Neural cell (in vitro differentiated cells): ENCODE data around the gene NFX1. TPM values are rescaled to one million over a fixed set of nuclear protein-coding genes. Genes with fewer than 3 reads are reported as not detected.
A peak's percentile ranks its signal among the peaks of the same experiment; 100 is the strongest.

ENCODE experiments used
- H2AFZ ChIP-seq: fragments of 200-600, 300-800 bp; sonication (generic), shearing (Covaris generic); 2 replicates; pipeline ENCODE4 v1.6.0; 2014; ENCODE audit warnings: low read depth, mild to moderate bottlenecking, antibody characterized with exemption, low read length, moderate library complexity
- H3F3A ChIP-seq: fragments of 200-600 bp; shearing (Covaris generic); 2 replicates; pipeline ENCODE4 v1.6.1; 2016; ENCODE audit warnings: mild to moderate bottlenecking, moderate library complexity, mixed read lengths, antibody characterized with exemption, low read length; ENCODE audit not compliant: insufficient read depth, poor library complexity, severe bottlenecking
- H3K27ac ChIP-seq: fragments of 200-600, 300-800 bp; sonication (generic), shearing (Covaris generic); 2 replicates; pipeline ENCODE4 v1.5.1; 2014; ENCODE audit warnings: mild to moderate bottlenecking, low read length, moderate library complexity
- H3K27me3 ChIP-seq: fragments of 300-800, 200-600 bp; sonication (generic), shearing (Covaris generic); 2 replicates; pipeline ENCODE4 v1.6.0; 2014; ENCODE audit warnings: mild to moderate bottlenecking, low read depth, low read length, moderate library complexity; ENCODE audit not compliant: insufficient read depth
- H3K36me3 ChIP-seq: fragments of 300-800, 200-600 bp; sonication (generic), shearing (Covaris generic); 2 replicates; pipeline ENCODE4 v1.5.1; 2014; ENCODE audit warnings: mild to moderate bottlenecking, antibody characterized with exemption, low read length, moderate library complexity; ENCODE audit not compliant: insufficient read depth
- H3K4me2 ChIP-seq: fragments of 300-800, 200-600 bp; sonication (generic), shearing (Covaris generic); 2 replicates; pipeline ENCODE4 v1.6.0; 2014; ENCODE audit warnings: mild to moderate bottlenecking, low read length
- H3K4me3 ChIP-seq: fragments of 300-800, 200-600 bp; sonication (generic), shearing (Covaris generic); 2 replicates; pipeline ENCODE4 v1.5.1; 2014; ENCODE audit warnings: mild to moderate bottlenecking, low read length, moderate library complexity
- H3K79me2 ChIP-seq: fragments of 200-600 bp; shearing (Covaris generic); replicated peaks from 2 replicates; pipeline ENCODE4 v1.6.0; 2014; ENCODE audit warnings: mild to moderate bottlenecking, low read length, moderate library complexity; ENCODE audit not compliant: insufficient read depth
- H3K9ac ChIP-seq: fragments of 300-800, 200-600 bp; sonication (generic), shearing (Covaris generic); 2 replicates; pipeline ENCODE4 v1.6.1; 2016; ENCODE audit warnings: mild to moderate bottlenecking, low read length, mixed read lengths
- H3K9me2 ChIP-seq: fragments of 200-600 bp; shearing (Covaris generic); 2 replicates; pipeline ENCODE4 v1.6.1; 2016; ENCODE audit warnings: mild to moderate bottlenecking, low read length, mixed read lengths; ENCODE audit not compliant: insufficient read depth
- H3K9me3 ChIP-seq: fragments of 200-600, 300-800 bp; sonication (generic), shearing (Covaris generic); 2 replicates; pipeline ENCODE4 v1.6.1; 2016; ENCODE audit warnings: mild to moderate bottlenecking, mixed run types, low read length, moderate library complexity, mixed read lengths
- H4K20me1 ChIP-seq: fragments of 200-600 bp; shearing (Covaris generic); 2 replicates; pipeline ENCODE4 v1.6.1; 2016; ENCODE audit warnings: mild to moderate bottlenecking, mixed run types; ENCODE audit not compliant: insufficient read depth
- CTCF ChIP-seq: fragments of 450-650 bp; IDR thresholded peaks from 2 replicates; pipeline ENCODE4 v1.5.1; 2014; ENCODE audit warnings: antibody characterized with exemption, mild to moderate bottlenecking, moderate library complexity; ENCODE audit not compliant: poor library complexity, severe bottlenecking
- MXI1 ChIP-seq: fragments of 450-650 bp; conservative IDR thresholded peaks from 2 replicates; pipeline ENCODE4 v1.6.1; 2014; ENCODE audit warnings: antibody characterized with exemption, mild to moderate bottlenecking; ENCODE audit not compliant: poor library complexity, severe bottlenecking
- RAD21 ChIP-seq: fragments of 450-650 bp; conservative IDR thresholded peaks from 2 replicates; pipeline ENCODE4 v1.6.1; 2014; ENCODE audit warnings: antibody characterized with exemption, mild to moderate bottlenecking, moderate library complexity
- SMC3 ChIP-seq: fragments of 450-650 bp; conservative IDR thresholded peaks from 2 replicates; pipeline ENCODE4 v1.6.1; 2014; ENCODE audit warnings: antibody characterized with exemption, mild to moderate bottlenecking, moderate library complexity; ENCODE audit not compliant: poor library complexity
- TAF1 ChIP-seq: IDR thresholded peaks from 2 replicates; pipeline ENCODE4 v1.6.1; 2012; ENCODE audit warnings: low read depth
- polyA plus RNA-seq: library from polyadenylated mRNA; depleted of rRNA; stranded (reverse); fragments of >200 nt; gene quantifications from 2 replicates; pipeline ENCODE4 v1.2.3, GENCODE V29; 2014
- TF ChIP-seq, protein P1 (sequence below): IDR thresholded peaks from 2 replicates; pipeline ENCODE4 v1.6.1; 2012; ENCODE audit warnings: borderline replicate concordance

The NFX1 gene
- polyA plus RNA-seq, 1 donor from 2014 or later = 14.7 TPM

DNA sequence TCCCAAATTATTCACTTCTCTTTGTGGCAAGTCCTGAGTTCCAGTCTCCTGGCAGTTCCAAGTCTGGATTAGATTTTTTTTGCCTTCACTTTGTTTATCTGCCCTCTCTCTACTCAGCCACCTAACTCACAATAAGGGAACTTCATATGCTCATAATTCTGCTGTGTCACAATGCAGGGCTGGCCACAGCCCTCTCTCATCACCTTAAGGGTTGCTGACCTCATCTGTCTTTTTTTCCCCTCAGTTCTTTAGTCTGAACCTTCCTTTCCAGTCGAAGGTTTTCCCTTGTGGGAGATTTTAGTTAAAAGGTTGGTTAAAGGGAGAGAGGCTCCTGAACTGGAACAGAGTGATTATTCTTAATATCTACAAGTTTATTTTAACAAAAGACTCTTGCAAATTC lies 29.9 kb upstream of the NFX1 start:
- H2AFZ ChIP-seq = no peak overlapping the region
- no peak overlapping the region for H3K9ac ChIP-seq
- H3K79me2 ChIP-seq = peaks cover 22% of the 10 kb centered on the region
- H3K27ac ChIP-seq = no peak overlapping the region
- no peak for TF ChIP-seq TAF1
- TF ChIP-seq, protein P1, sequence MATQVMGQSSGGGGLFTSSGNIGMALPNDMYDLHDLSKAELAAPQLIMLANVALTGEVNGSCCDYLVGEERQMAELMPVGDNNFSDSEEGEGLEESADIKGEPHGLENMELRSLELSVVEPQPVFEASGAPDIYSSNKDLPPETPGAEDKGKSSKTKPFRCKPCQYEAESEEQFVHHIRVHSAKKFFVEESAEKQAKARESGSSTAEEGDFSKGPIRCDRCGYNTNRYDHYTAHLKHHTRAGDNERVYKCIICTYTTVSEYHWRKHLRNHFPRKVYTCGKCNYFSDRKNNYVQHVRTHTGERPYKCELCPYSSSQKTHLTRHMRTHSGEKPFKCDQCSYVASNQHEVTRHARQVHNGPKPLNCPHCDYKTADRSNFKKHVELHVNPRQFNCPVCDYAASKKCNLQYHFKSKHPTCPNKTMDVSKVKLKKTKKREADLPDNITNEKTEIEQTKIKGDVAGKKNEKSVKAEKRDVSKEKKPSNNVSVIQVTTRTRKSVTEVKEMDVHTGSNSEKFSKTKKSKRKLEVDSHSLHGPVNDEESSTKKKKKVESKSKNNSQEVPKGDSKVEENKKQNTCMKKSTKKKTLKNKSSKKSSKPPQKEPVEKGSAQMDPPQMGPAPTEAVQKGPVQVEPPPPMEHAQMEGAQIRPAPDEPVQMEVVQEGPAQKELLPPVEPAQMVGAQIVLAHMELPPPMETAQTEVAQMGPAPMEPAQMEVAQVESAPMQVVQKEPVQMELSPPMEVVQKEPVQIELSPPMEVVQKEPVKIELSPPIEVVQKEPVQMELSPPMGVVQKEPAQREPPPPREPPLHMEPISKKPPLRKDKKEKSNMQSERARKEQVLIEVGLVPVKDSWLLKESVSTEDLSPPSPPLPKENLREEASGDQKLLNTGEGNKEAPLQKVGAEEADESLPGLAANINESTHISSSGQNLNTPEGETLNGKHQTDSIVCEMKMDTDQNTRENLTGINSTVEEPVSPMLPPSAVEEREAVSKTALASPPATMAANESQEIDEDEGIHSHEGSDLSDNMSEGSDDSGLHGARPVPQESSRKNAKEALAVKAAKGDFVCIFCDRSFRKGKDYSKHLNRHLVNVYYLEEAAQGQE = no peak
- no peaks in the 10 kb centered on the region for H4K20me1 ChIP-seq
- H3K9me2 ChIP-seq = no peaks in the 10 kb centered on the region
- no peaks in the 10 kb centered on the region for H3K27me3 ChIP-seq
- H3K36me3 ChIP-seq = peaks cover 18% of the 10 kb centered on the region
- H3F3A ChIP-seq = no peaks in the 10 kb centered on the region
- H3K4me2 ChIP-seq = no peak overlapping the region
- no peak overlapping the region for H3K4me3 ChIP-seq
- no peaks in the 10 kb centered on the region for H3K9me3 ChIP-seq

DNA sequence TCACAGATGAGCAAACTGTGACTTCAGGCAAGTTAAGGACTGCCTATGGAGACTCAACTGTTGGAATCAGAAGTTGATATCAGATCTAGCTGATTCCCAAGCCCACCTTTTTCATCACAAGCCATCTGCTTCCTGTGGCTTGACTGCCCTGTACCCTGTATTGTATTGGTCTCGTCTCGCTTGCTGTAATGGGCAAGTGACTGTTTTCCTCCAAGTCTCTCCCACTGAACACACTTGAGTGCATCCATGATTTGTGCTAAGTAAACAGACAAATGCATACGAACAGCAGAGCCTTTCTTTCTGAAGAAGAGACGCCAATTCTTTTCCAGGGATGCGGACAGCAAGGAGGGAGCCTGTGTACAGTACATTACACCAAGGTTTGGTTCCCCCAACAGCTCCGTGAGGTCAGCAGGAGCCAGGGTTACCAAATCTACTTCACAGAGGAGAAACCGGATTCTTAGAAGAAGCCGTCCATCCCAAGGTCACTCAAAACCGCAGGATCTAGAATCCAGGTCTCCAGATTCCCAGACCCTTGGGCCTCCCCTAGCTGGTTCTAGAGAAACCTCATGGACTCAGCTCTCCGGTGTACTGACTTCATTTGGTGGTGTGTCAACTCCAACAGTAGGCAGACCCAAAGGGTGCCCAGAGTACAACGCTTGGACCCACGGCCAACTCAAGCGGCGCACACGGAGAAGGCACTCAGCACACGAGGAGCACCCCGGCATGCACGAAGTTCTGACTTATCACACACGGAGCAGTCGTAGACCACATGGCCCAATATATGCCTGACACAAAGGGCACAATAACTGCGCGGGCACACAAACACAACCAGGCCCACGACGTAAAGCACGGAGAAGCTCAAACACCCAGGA lies 26.9 kb upstream of the NFX1 start:
- Histone ChIP-seq H3K9ac (peak overlapping the region; percentile 73), H3K27ac (peak overlapping the region; percentile 35), H3K36me3 (peaks cover 18% of the 10 kb centered on the region), H3K4me3 (peak overlapping the region; percentile 94), H3K4me2 (peak overlapping the region; percentile 83), H3K27me3 (no peaks in the 10 kb centered on the region), H3F3A (no peaks in the 10 kb centered on the region), H2AFZ (peak overlapping the region; percentile 71), H4K20me1 (no peaks in the 10 kb centered on the region), H3K9me2 (no peaks in the 10 kb centered on the region), H3K79me2 (peaks cover 27% of the 10 kb centered on the region), H3K9me3 (no peaks in the 10 kb centered on the region)
- no peak for TF ChIP-seq SMC3
- TF ChIP-seq MXI1 = peak; percentile 94
- TF ChIP-seq TAF1 = no peak
- TF ChIP-seq RAD21 = no peak
- no peak for TF ChIP-seq CTCF

DNA sequence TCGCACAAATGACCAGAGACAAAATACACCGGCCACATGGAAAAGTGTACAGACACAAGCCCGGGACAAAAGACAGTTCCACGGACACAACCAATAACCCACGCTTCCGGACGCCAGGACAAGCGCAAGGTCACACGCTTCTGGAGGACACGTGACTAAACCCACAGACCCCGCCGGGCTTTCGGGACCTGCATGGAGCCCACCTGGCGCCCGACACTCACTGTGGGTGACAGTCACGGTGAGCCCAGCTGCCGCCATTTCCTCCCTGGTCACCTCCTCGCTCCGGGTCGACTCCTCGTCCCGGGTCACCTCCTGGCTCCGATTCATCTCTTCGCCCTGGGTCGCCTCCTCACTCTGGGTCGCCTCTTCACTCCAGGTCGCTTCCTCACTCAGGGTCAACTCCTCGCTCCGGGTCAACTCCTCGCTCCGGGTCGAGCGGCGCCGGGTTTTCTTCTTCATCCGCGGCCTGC lies 26.3 kb upstream of the NFX1 start:
- no peaks in the 10 kb centered on the region for H3K9me3 ChIP-seq
- H3K27ac ChIP-seq = peak overlapping the region; percentile 35
- peaks cover 27% of the 10 kb centered on the region for H3K79me2 ChIP-seq
- peak overlapping the region; percentile 94 for H3K4me3 ChIP-seq
- peak overlapping the region; percentile 71 for H2AFZ ChIP-seq
- H3K36me3 ChIP-seq = peaks cover 18% of the 10 kb centered on the region
- TF ChIP-seq MXI1 (peak; percentile 87), RAD21 (no peak), TAF1 (peak; percentile 50)
- H4K20me1 ChIP-seq = no peaks in the 10 kb centered on the region
- no peaks in the 10 kb centered on the region for H3K9me2 ChIP-seq
- H3K9ac ChIP-seq = peak overlapping the region; percentile 73
- peak overlapping the region; percentile 83 for H3K4me2 ChIP-seq
- no peaks in the 10 kb centered on the region for H3F3A ChIP-seq
- no peaks in the 10 kb centered on the region for H3K27me3 ChIP-seq
